ENCODE data around the gene TPRN. TPM values are rescaled to one million over a fixed set of nuclear protein-coding genes. Genes with fewer than 3 reads are reported as not detected.

Gene TPRN
- total RNA-seq (ENCODE audit: unreplicated experiment): 8.2 TPM
- long read RNA-seq, partial matches to known transcripts: 0 of 1 reads
- long read RNA-seq, other reads (novel, unspliced or antisense): 0 of 1 reads

- Mint-ChIP-seq H3K9me3 (ENCODE audit: unreplicated experiment) (no peaks in the 10 kb centered on the region), H3K27ac (ENCODE audit: unreplicated experiment) (no peak within 1 kb of the TSS), H3K4me3 (ENCODE audit: unreplicated experiment) (peak within 1 kb of the TSS; percentile 88), H3K27me3 (ENCODE audit: unreplicated experiment) (peaks cover 10% of the 10 kb centered on the region), H3K4me1 (ENCODE audit: unreplicated experiment) (peaks cover 2% of the 10 kb centered on the region), H3K36me3 (ENCODE audit: low read depth, unreplicated experiment) (no peaks in the 10 kb centered on the region)
- peak; percentile 98 for DNase-seq (ENCODE audit: low spot score)
- no peak for TF ChIP-seq CTCF (IDR thresholded peaks at IDR 0.05; ENCODE audit: unreplicated experiment)
Observed at GRCh38 chr9:137200311-137201204, at the start of gene TPRN. TPRN (minus strand) TSS chr9:137200741; CDS start chr9:137200711, 30 bp downstream.

GRCh38 chr9:137247916-137248175, 47.3 kb upstream of the TPRN start:
- H3K36me3 Mint-ChIP-seq (ENCODE audit: low read depth, unreplicated experiment): peaks cover under 1% of the 10 kb centered on the region
- no peaks in the 10 kb centered on the region for H3K9me3 Mint-ChIP-seq (ENCODE audit: unreplicated experiment)
- DNase-seq (ENCODE audit: low spot score): no peak
- TF ChIP-seq CTCF (IDR thresholded peaks at IDR 0.05; ENCODE audit: unreplicated experiment): no peak
- H3K27ac Mint-ChIP-seq (ENCODE audit: unreplicated experiment): no peak overlapping the region
- peaks cover 15% of the 10 kb centered on the region for H3K4me1 Mint-ChIP-seq (ENCODE audit: unreplicated experiment)
- peaks cover 3% of the 10 kb centered on the region for H3K27me3 Mint-ChIP-seq (ENCODE audit: unreplicated experiment)
- H3K4me3 Mint-ChIP-seq (ENCODE audit: unreplicated experiment): no peak overlapping the region

- no peak for DNase-seq (ENCODE audit: low spot score)
- Mint-ChIP-seq H3K9me3 (ENCODE audit: unreplicated experiment) (no peaks in the 10 kb centered on the region), H3K36me3 (ENCODE audit: low read depth, unreplicated experiment) (peaks cover 6% of the 10 kb centered on the region), H3K27me3 (ENCODE audit: unreplicated experiment) (peaks cover 8% of the 10 kb centered on the region), H3K27ac (ENCODE audit: unreplicated experiment) (no peak overlapping the region), H3K4me3 (ENCODE audit: unreplicated experiment) (no peak overlapping the region), H3K4me1 (ENCODE audit: unreplicated experiment) (peaks cover 20% of the 10 kb centered on the region)
- TF ChIP-seq CTCF (IDR thresholded peaks at IDR 0.05; ENCODE audit: unreplicated experiment): no peak
Observed at GRCh38 chr9:137247135-137247915, 46.8 kb upstream of the TPRN start.

GRCh38 chr9:137245450-137246421, 45.2 kb upstream of the TPRN start:
- Mint-ChIP-seq H3K36me3 (ENCODE audit: low read depth, unreplicated experiment) (peaks cover 8% of the 10 kb centered on the region), H3K27ac (ENCODE audit: unreplicated experiment) (no peak overlapping the region), H3K4me3 (ENCODE audit: unreplicated experiment) (no peak overlapping the region), H3K4me1 (ENCODE audit: unreplicated experiment) (peaks cover 27% of the 10 kb centered on the region), H3K27me3 (ENCODE audit: unreplicated experiment) (peaks cover 14% of the 10 kb centered on the region), H3K9me3 (ENCODE audit: unreplicated experiment) (no peaks in the 10 kb centered on the region)
- TF ChIP-seq CTCF (IDR thresholded peaks at IDR 0.05; ENCODE audit: unreplicated experiment): no peak
- no peak for DNase-seq (ENCODE audit: low spot score)

Measured in endothelial cell (in vitro differentiated cells).